GM12892 (cell line): ENCODE results near the gene CP.

Source experiments
- DNase-seq: peaks from one replicate; pipeline ENCODE4 v3.0.0; 2011; ENCODE audit not compliant: insufficient read length
- FAIRE-seq: peaks from 2 replicates; lab custom pipeline; 2011; peaks lifted over from hg19 to GRCh38; lab: Jason Lieb, UNC
- POLR2A ChIP-seq: IDR thresholded peaks from 2 replicates; pipeline ENCODE4 v1.6.1; 2011; ENCODE audit warnings: low read depth, low read length, control low read depth
- POLR2AphosphoS5 ChIP-seq: IDR thresholded peaks from 2 replicates; pipeline ENCODE4 v1.6.1; 2011; ENCODE audit warnings: low read depth, low read length, control low read depth
- TAF1 ChIP-seq: IDR thresholded peaks from 2 replicates; pipeline ENCODE4 v1.6.1; 2011; ENCODE audit warnings: low read depth, mild to moderate bottlenecking, control low read depth, low read length, borderline replicate concordance

Gene CP

DNA sequence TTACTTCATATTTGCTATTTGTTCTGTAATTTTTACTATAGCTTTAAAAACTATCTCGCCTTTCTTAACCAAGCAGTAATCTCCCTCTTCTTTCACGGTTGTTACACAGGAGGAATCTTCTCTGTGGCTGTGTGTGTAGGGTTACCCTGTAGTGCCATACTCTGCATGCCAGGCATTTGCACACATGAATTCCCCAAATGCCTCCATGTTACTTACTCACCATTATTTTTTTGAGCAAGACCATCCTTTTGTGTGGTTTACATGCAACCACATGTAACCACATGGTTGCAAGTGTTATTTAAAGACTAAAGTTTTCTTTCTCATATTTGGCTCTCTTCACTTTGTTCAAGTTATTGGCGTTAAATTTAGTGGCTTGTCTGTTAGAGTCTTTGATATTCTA is 46.7 kb downstream of the CP start:
- DNase-seq (no peak), FAIRE-seq (peak; percentile 38)
- TF ChIP-seq TAF1 (no peak), POLR2A (no peak), POLR2AphosphoS5 (no peak)

- DNase-seq (no peak), FAIRE-seq (no peak)
- TF ChIP-seq TAF1, result no peak
- TF ChIP-seq POLR2AphosphoS5, result no peak
- no peak for TF ChIP-seq POLR2A
Observed at GRCh38 chr3:149170672-149171071, 51.0 kb downstream of the CP start.

DNA sequence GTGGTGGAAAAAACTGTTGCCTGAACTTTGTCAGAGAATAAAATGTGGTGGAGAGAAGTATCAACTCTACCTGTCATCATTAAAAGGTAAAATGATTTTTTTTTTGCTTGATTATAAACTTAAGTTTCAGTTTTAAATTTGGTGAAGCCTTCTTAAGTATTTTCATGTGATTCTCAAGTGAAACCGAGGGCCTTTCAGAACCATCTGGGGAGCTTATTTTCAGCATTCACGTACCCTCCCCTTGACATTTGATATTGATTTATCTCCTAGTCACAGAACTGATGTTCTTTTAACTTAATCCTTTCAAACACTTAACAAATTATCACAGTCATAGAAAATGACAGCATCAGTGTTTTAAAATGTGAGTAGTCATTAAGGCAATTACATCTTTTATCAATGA is 53.7 kb downstream of the CP start:
- FAIRE-seq, result no peak
- no peak for DNase-seq
- TF ChIP-seq POLR2A (no peak), TAF1 (no peak), POLR2AphosphoS5 (no peak)

DNA sequence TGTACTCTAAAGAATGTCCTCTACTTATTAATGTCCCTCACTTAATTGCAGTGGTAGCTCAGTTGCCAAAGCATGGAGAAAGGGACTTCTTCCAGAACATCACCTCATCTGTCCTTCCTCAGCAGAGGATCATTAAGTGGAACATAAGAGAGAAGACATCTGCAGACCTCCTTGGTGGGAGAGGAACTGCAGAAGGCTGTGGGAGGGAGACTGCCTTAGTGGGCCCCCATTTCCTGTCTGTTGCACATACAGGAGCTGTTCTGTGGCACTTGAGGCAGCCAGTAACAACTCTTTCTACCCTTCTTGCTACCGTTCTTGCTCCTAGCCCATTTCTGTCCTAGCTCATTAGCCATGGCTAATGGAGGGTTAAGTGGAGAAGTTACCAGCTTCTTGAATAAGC is 58.6 kb downstream of the CP start:
- DNase-seq, result no peak
- TF ChIP-seq TAF1 (no peak), POLR2A (no peak), POLR2AphosphoS5 (no peak)
- FAIRE-seq, result no peak

DNA sequence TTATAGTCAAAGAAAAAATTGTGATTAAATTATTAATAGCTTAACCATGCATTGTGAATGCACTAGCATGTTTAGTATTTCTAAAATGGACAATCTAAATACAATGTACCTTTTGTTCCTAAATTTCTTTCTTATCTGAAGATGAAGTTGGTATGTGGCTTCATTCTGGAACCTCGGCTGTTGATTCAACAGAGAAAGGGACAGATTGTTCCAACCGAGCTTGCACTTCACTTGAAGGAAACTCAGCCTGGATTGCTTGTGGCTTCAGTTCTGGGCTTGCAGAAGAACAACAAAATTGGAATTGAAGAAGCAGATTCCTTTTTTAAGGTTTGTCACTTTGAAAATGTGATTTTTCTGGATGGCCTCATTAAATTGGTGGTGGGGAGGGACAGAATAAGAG is 59.6 kb downstream of the CP start:
- DNase-seq (no peak), FAIRE-seq (no peak)
- TF ChIP-seq POLR2AphosphoS5, result no peak
- no peak for TF ChIP-seq POLR2A
- TF ChIP-seq TAF1, result no peak

- TF ChIP-seq POLR2AphosphoS5 (no peak), TAF1 (no peak), POLR2A (no peak)
- no peak for DNase-seq
- no peak for FAIRE-seq
Observed at GRCh38 chr3:149160754-149161300, 60.8 kb downstream of the CP start.

GRCh38 chr3:149153402-149153801 is 68.2 kb downstream of the CP start:
- FAIRE-seq, result no peak
- DNase-seq, result no peak

GRCh38 chr3:149152420-149152819 is 69.2 kb downstream of the CP start:
- TF ChIP-seq POLR2A (no peak), POLR2AphosphoS5 (no peak), TAF1 (no peak)
- no peak for DNase-seq
- peak; percentile 69 for FAIRE-seq

More at GRCh38 chr3:149153402-149153801, 68.2 kb downstream of the CP start:
- TF ChIP-seq POLR2AphosphoS5, result no peak
- no peak for TF ChIP-seq POLR2A
- no peak for TF ChIP-seq TAF1

- FAIRE-seq (no peak), DNase-seq (no peak)
- TF ChIP-seq POLR2AphosphoS5, result no peak
- TF ChIP-seq POLR2A, result no peak
- no peak for TF ChIP-seq TAF1
Observed at GRCh38 chr3:149151843-149152242, 69.8 kb downstream of the CP start.

- TF ChIP-seq POLR2AphosphoS5 (no peak), POLR2A (no peak), TAF1 (no peak)
- no peak for DNase-seq
- FAIRE-seq, result no peak
Observed at GRCh38 chr3:149150436-149150835, 71.2 kb downstream of the CP start.

GRCh38 chr3:149145974-149146373 is 75.7 kb downstream of the CP start:
- TF ChIP-seq POLR2A, result no peak
- TF ChIP-seq TAF1, result no peak
- TF ChIP-seq POLR2AphosphoS5, result no peak
- peak; percentile 70 for FAIRE-seq
- DNase-seq, result no peak

- TF ChIP-seq POLR2AphosphoS5, result no peak
- TF ChIP-seq POLR2A, result no peak
- no peak for TF ChIP-seq TAF1
- DNase-seq (no peak), FAIRE-seq (peak; percentile 54)
Observed at GRCh38 chr3:149145356-149145755, 76.3 kb downstream of the CP start.

DNA sequence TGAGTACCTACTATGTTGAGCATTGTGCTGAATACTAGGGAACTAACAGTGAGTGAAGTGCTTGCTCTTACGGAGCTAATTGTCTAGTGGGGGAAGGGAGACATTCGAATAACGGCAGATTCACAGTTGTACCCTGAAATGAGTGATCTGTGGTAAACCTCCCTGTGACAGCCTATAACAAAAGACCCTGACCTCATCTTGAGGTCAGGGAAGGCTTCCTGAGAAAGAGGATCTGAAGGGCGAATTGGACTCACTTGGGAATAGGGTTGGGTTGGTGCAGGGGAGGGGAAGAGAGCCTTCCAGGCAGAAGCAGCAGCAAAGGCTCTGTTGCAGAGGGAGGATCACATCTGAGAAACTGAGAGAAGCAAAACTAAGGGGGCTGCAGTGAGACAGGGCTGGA is 78.9 kb downstream of the CP start:
- DNase-seq, result no peak
- FAIRE-seq, result no peak
- TF ChIP-seq TAF1 (no peak), POLR2A (no peak), POLR2AphosphoS5 (no peak)
